NCI-H2227 treated with DMSO at 0.1 percent for 48 hours (cell line): ENCODE measurements around the gene SPATA6.
"Not testable (repeated sequence)": the region's sequence is repeated elsewhere in the genome, so short reads cannot be mapped to it uniquely, and the experiment has no call there.

Source experiments
- DNase-seq: peaks from one replicate; lab custom pipeline; 2025; lab: John Stamatoyannopoulos, UW

The SPATA6 gene

GRCh38 chr1:48471691-48472576 is at the start of gene SPATA6:
SPATA6 (minus strand) TSS chr1:48472204; CDS start chr1:48472008, 196 bp downstream.
- DNase-seq, result peak; percentile 92

- not testable (repeated sequence) for DNase-seq
Observed at GRCh38 chr1:48519896-48520295, 47.9 kb upstream of the SPATA6 start.

- no peak for DNase-seq
Observed at GRCh38 chr1:48506870-48507269, 34.9 kb upstream of the SPATA6 start.

- DNase-seq, result no peak
Observed at GRCh38 chr1:48500541-48501450, 28.8 kb upstream of the SPATA6 start.

GRCh38 chr1:48499211-48499735 is 27.3 kb upstream of the SPATA6 start:
- DNase-seq, result no peak

GRCh38 chr1:48498096-48498791 is 26.2 kb upstream of the SPATA6 start:
- peak; percentile 65 for DNase-seq

GRCh38 chr1:48495911-48496310 is 23.9 kb upstream of the SPATA6 start:
- no peak for DNase-seq

- no peak for DNase-seq
Observed at GRCh38 chr1:48495166-48495565, 23.2 kb upstream of the SPATA6 start.

GRCh38 chr1:48493970-48494769 is 22.2 kb upstream of the SPATA6 start:
- DNase-seq, result no peak

GRCh38 chr1:48493041-48493440 is 21.0 kb upstream of the SPATA6 start:
- DNase-seq, result no peak

- DNase-seq, result no peak
Observed at GRCh38 chr1:48492392-48492791, 20.4 kb upstream of the SPATA6 start.

GRCh38 chr1:48488721-48489120 is 16.7 kb upstream of the SPATA6 start:
- DNase-seq, result no peak

- DNase-seq, result no peak
Observed at GRCh38 chr1:48480504-48480903, 8.5 kb upstream of the SPATA6 start.

- not testable (repeated sequence) for DNase-seq
Observed at GRCh38 chr1:48480023-48480422, 8.0 kb upstream of the SPATA6 start.

- no peak for DNase-seq
Observed at GRCh38 chr1:48472638-48473037, 634 bp upstream of the SPATA6 start.

- no peak for DNase-seq
Observed at GRCh38 chr1:48470950-48471690, 884 bp downstream of the SPATA6 start.

- DNase-seq, result no peak
Observed at GRCh38 chr1:48470481-48470855, 1.5 kb downstream of the SPATA6 start.

- DNase-seq, result no peak
Observed at GRCh38 chr1:48469616-48470480, 2.2 kb downstream of the SPATA6 start.

- DNase-seq, result no peak
Observed at GRCh38 chr1:48466594-48466993, 5.4 kb downstream of the SPATA6 start.
